ENCODE results near the gene GPR68.

Gene GPR68

GRCh38 chr14:91289464-91289863 is 45.0 kb upstream of the GPR68 start:
- Histone ChIP-seq H3K27ac (ENCODE audit: low read depth, low read length) (no peak overlapping the region), H3K36me3 (ENCODE audit: control insufficient read depth, low read length) (peaks cover 89% of the 10 kb centered on the region)

GRCh38 chr14:91288876-91289275 is 44.4 kb upstream of the GPR68 start:
- H3K27ac ChIP-seq (ENCODE audit: low read depth, low read length), result no peak overlapping the region
- no peaks in the 10 kb centered on the region for H4K20me1 ChIP-seq (ENCODE audit: control insufficient read depth, insufficient read depth, low read depth, low read length)
- H3K4me2 ChIP-seq (ENCODE audit: low read length), result no peak overlapping the region
- H3K9me3 ChIP-seq (ENCODE audit: control insufficient read depth, insufficient read depth, low read length), result no peaks in the 10 kb centered on the region
- peaks cover 15% of the 10 kb centered on the region for H3K79me2 ChIP-seq (ENCODE audit: control insufficient read depth, low read length)
- TF ChIP-seq EZH2phosphoT487 (IDR thresholded peaks at IDR 0.05; ENCODE audit: borderline replicate concordance, low read length) (no peak), CTCF (IDR thresholded peaks at IDR 0.05; ENCODE audit: low read depth, low read length, poor library complexity, severe bottlenecking) (no peak)
- H3K36me3 ChIP-seq (ENCODE audit: control insufficient read depth, low read length), result peaks cover 89% of the 10 kb centered on the region
- peaks cover 48% of the 10 kb centered on the region for H3F3A ChIP-seq (ENCODE audit: control insufficient read depth, insufficient read depth)
- no peaks in the 10 kb centered on the region for H3K27me3 ChIP-seq (ENCODE audit: control insufficient read depth, low read length)
- no peak overlapping the region for H3K4me3 ChIP-seq (ENCODE audit: low read length)
- peaks cover 34% of the 10 kb centered on the region for H3K4me1 ChIP-seq (ENCODE audit: control insufficient read depth, low read length)
- H3K9me2 ChIP-seq (replicated peaks; ENCODE audit: control insufficient read depth, low read length), result no peaks in the 10 kb centered on the region

More at GRCh38 chr14:91289464-91289863, 45.0 kb upstream of the GPR68 start:
- Histone ChIP-seq H3F3A (ENCODE audit: control insufficient read depth, insufficient read depth) (peaks cover 48% of the 10 kb centered on the region), H3K4me2 (ENCODE audit: low read length) (no peak overlapping the region), H4K20me1 (ENCODE audit: control insufficient read depth, insufficient read depth, low read depth, low read length) (no peaks in the 10 kb centered on the region), H3K4me3 (ENCODE audit: low read length) (no peak overlapping the region), H3K9me3 (ENCODE audit: control insufficient read depth, insufficient read depth, low read length) (no peaks in the 10 kb centered on the region), H3K9me2 (replicated peaks; ENCODE audit: control insufficient read depth, low read length) (no peaks in the 10 kb centered on the region), H3K79me2 (ENCODE audit: control insufficient read depth, low read length) (peaks cover 9% of the 10 kb centered on the region), H3K4me1 (ENCODE audit: control insufficient read depth, low read length) (peaks cover 28% of the 10 kb centered on the region), H3K27me3 (ENCODE audit: control insufficient read depth, low read length) (no peaks in the 10 kb centered on the region)
- TF ChIP-seq EZH2phosphoT487 (IDR thresholded peaks at IDR 0.05; ENCODE audit: borderline replicate concordance, low read length), result no peak
- no peak for TF ChIP-seq CTCF (IDR thresholded peaks at IDR 0.05; ENCODE audit: low read depth, low read length, poor library complexity, severe bottlenecking)

- Histone ChIP-seq H3K4me3 (ENCODE audit: low read length) (peak overlapping the region; percentile 66), H3K36me3 (ENCODE audit: control insufficient read depth, low read length) (peaks cover 89% of the 10 kb centered on the region), H3K9me2 (replicated peaks; ENCODE audit: control insufficient read depth, low read length) (no peaks in the 10 kb centered on the region), H3K4me2 (ENCODE audit: low read length) (peak overlapping the region; percentile 85), H3K9me3 (ENCODE audit: control insufficient read depth, insufficient read depth, low read length) (no peaks in the 10 kb centered on the region), H3K27ac (ENCODE audit: low read depth, low read length) (peak overlapping the region; percentile 97), H3K27me3 (ENCODE audit: control insufficient read depth, low read length) (no peaks in the 10 kb centered on the region), H4K20me1 (ENCODE audit: control insufficient read depth, insufficient read depth, low read depth, low read length) (no peaks in the 10 kb centered on the region), H3K4me1 (ENCODE audit: control insufficient read depth, low read length) (peaks cover 57% of the 10 kb centered on the region), H3F3A (ENCODE audit: control insufficient read depth, insufficient read depth) (peaks cover 51% of the 10 kb centered on the region), H3K79me2 (ENCODE audit: control insufficient read depth, low read length) (peaks cover 34% of the 10 kb centered on the region)
- no peak for TF ChIP-seq EZH2phosphoT487 (IDR thresholded peaks at IDR 0.05; ENCODE audit: borderline replicate concordance, low read length)
- TF ChIP-seq CTCF (IDR thresholded peaks at IDR 0.05; ENCODE audit: low read depth, low read length, poor library complexity, severe bottlenecking), result peak; percentile 94
Measured at GRCh38 chr14:91286530-91286937, 42.0 kb upstream of the GPR68 start.
